HG02840 (cell line): ENCODE results near the gene MECR.

Experiments
- ATAC-seq: cut with Tn5 transposase; IDR thresholded peaks from one replicate; pipeline ENCODE4 v1.9.1; 2021; ENCODE audit warnings: mild to moderate bottlenecking, moderate library complexity, moderate number of reproducible peaks; ENCODE audit not compliant: unreplicated experiment, low FRiP score

MECR gene, protein sequence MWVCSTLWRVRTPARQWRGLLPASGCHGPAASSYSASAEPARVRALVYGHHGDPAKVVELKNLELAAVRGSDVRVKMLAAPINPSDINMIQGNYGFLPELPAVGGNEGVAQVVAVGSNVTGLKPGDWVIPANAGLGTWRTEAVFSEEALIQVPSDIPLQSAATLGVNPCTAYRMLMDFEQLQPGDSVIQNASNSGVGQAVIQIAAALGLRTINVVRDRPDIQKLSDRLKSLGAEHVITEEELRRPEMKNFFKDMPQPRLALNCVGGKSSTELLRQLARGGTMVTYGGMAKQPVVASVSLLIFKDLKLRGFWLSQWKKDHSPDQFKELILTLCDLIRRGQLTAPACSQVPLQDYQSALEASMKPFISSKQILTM

DNA sequence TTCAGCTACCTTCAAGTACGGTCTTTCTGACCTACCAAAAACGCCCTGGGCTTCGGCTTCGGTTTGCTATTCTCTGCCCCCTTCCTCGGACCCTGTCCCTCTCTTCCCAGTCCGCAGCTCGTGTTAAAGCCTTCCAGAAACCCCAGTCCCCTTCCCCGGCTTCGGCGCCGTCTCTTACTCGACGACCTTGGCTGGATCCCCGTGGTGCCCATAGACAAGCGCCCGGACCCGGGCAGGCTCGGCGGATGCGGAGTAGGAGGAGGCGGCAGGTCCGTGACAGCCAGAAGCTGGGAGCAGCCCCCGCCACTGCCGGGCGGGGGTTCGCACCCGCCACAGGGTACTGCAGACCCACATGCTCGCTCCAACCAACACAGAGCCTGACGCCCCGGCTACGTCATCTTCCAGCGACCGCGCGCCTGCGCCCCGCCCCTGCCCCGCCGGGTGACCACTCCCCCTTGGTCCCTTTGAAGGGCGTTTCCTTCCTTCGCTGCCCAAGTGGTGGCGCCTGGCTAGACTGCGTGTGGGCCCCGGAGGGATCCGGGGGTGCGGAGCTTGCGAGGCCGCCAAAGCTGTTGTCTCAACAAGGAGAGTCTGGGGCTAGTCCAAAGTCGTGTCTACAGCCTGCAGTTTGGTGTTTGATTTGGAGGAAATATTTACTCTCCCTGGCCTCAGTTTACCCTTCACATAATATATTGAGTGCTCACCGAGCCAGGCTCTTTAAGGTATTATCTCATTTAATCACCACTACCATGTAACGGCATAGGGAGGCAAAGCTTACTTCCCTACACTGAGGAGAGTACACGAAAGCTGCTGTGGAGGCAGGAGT lies at the start of gene MECR:
TSS of gene MECR (minus strand) at position 382 of the 826 bp plus-strand sequence. CDS start at position 354, 28 bp downstream.
- peak; percentile 85 for ATAC-seq

DNA sequence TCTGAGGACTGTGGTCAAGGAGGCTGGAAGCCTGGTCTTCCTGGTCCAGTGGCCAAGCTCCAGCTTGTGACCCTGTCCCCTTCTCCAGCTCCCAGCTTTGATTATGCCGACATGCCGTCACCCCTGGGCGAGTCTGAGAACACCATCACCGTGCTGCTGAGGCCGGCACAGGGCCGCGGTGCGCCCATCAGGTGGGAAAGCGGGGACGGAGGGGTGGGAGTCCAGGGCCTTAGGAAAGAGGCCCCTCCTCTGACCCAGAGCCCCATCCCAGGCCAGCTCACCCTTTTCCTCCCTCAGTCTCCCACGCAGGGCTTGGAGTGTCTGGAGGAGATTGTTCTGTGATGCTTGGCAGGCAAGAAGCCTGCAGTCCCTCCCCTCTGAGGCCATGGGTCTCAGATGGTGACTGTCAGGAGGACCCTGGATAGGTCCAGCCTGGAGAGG lies 49.2 kb upstream of the MECR start:
- no peak for ATAC-seq

DNA sequence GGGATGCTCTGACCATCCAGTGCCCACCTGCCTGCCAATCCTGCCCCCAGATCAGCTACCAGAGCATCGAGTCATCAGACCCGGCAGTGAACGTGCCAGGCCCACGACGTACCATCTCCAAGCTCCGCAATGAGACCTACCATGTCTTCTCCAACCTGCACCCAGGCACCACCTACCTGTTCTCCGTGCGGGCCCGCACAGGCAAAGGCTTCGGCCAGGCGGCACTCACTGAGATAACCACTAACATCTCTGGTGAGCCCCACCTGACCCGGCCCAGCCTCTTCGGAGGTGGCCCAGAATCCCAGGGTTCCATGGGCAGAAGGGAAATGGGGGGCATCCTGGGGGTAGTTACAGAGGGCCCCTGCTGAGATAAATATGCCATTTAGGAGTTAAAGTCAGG lies 48.7 kb upstream of the MECR start:
- ATAC-seq: no peak

DNA sequence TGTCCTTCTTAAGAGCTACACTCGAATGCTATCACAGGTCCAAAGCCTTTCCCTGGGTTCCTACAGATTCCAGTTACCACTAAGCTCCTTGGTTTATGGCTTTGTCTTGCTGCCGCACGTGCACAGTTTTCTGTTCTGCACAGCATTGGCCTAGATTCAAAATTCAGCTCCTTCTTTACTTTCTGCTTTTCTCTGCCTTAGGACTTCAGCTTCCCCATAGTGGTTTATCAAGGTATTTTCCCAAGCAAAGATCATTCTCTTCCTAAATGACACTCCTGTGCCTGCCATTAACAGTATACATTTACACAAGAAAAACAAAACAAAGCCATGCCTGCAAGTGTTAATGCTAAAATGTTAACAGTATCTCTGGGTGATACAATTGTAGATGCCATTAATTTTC lies 47.4 kb upstream of the MECR start:
- ATAC-seq: no peak

DNA sequence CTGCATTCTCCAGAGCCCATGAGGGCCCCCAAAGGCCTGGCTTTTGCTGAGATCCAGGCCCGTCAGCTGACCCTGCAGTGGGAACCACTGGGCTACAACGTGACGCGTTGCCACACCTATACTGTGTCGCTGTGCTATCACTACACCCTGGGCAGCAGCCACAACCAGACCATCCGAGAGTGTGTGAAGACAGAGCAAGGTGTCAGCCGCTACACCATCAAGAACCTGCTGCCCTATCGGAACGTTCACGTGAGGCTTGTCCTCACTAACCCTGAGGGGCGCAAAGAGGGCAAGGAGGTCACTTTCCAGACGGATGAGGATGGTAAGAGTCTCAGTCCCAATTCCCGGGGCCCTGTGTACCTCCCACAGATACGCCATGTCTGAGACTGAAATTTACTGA lies 44.7 kb upstream of the MECR start:
- ATAC-seq: no peak

DNA sequence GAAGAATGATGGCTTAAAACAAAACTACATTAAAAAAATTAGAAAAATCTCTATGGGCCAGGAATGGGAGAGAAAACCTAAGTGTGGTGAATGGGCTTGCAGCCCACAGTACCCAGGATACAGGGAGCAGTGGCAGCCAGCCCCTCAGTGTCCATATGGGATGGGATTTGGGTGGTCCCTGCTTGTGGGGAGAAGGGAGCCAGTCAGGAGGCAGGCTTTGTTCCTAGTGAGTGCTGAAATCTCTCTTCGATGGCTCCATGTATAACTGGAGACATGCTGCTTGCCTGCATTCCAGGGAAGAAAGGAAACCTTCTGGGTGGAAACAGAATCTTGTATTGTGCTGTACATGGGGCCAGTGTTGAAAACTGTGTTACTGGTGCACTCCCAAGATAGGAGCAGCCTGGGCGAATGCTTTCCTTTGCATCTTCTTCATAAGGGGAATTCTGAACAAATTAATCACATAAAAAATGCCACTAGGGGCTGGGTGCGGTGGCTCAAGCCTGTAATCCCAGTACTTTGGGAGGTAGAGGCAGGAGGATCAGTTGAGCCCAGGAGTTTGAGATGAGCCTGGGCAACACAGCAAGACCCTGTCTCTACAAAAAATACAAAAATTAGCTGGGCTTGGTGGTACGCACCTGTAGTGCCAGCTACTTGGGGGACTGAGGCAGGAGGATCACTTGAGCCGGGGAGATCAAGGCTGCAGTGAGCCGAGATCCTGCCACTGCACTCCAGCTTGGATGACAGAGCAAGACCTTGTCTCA lies 41.6 kb upstream of the MECR start:
- no peak for ATAC-seq

DNA sequence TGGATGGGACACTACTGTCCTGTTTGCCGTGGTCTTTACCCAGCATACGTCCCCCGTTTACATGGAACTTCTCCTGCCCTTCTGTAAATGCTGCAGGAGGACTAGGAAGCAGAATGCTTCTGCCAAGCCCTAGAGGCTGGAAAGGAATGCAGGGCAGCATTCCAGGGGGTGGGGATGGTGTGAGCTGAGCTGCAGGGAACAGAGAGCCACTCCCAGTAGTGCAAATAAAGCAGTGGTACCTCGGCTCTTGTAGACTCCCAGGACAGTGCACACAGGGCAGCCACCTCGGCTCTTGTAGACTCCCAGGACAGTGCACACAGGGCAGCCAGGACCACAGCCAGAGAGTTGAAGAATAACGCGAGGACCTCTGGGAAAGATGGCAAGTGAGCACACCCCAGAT lies 41.0 kb upstream of the MECR start:
- ATAC-seq: no peak

DNA sequence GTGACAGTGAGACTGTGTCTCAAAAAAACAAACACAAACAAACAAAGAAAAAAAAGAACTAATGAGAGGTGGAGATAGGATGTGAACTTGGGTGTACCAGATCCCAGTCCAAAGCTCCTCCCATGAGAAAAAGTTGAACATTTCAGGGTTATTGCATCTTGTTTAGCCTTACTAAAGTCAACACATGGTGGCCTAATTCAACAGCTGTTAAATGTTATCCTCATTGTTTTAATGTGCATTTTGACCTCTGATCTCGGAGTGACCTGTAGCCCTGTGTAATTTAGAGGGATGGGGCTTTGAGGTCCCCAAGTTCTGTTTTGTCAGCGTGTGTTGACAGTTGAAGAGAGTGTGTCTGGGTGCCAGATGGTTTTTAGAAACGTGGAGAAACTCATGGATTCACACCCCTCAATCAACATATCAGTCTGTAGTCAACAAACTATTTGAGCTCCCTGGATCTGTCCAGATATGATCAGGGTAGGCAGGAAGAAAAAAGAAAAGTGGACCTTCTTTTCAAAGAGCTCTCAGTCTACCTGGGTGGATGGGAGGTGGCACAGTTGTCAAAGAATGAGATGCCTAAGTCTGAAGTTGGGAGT lies 40.3 kb upstream of the MECR start:
- no peak for ATAC-seq

DNA sequence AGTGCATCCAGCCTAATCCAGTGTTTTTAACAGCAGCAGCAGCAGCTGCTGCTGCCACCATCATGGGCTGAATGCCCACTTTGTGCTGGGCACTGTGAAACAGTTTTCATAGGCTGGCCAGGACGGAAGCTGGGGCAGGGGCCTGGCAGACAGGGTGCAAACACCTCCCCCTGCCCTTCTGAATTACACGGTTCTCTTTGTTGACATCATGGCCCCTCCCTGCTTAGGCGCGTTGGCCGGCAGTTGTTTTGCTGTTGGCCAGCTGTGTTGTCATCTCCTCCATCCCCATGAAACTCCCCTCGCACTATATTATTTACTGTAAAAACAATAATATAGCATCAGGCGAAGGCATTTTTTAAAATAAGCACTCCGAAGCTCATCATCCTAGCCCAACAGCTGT lies 38.6 kb upstream of the MECR start:
- ATAC-seq: no peak

DNA sequence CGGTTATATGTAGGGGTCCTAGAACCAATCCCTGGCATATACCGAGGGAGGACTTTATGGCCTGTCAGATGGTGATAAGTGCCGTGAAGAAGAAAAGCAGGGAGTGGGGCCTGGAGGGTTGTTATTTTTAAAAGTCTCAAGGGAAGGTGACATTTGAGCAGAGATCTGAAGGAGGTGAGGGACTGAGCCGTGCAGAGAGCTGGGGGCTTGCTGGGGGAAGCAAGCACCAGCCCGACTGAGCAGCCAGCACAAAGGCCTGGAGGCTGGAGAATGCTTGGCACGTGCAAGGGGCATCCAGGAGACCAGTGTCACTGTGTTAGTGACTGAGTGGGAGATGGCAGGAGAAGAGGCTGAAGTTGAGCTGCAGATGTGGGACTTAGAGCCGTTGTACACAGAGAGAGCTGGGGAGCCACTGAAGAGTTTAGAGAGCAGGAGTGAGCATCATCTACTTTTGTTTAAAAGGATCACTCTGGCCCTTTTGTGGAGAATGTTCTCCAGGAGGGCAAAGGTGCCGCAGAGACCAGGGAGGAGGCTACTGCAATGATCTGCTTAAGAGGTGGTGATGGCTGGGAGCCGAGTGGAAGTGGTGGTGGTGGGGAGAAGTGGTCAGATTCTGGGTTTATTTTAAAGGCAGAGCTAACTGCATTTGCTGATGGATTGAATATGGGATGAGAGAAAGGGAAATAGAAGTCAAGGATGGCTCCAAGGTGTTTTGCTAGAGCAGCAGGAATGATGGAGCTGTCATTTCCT lies 36.8 kb upstream of the MECR start:
- ATAC-seq: no peak

DNA sequence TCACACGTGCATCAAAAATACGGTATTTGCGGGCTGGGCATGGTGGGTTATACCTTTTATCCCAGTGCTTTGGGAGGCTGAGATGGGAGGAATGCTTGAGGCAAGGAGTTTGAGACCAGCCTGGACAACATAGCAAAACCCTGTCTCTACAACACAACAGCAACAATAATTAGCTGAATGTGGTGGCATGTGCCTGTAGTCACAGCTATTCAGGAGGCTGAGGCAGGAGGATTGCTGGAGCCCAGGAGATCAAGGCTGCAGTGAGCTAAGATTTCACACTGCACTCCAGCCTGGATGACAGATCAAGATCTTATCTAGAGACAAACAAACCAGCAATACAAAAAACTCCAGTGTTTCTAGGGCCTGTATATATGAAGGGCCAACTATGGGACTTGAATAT lies 36.2 kb upstream of the MECR start:
- no peak for ATAC-seq

DNA sequence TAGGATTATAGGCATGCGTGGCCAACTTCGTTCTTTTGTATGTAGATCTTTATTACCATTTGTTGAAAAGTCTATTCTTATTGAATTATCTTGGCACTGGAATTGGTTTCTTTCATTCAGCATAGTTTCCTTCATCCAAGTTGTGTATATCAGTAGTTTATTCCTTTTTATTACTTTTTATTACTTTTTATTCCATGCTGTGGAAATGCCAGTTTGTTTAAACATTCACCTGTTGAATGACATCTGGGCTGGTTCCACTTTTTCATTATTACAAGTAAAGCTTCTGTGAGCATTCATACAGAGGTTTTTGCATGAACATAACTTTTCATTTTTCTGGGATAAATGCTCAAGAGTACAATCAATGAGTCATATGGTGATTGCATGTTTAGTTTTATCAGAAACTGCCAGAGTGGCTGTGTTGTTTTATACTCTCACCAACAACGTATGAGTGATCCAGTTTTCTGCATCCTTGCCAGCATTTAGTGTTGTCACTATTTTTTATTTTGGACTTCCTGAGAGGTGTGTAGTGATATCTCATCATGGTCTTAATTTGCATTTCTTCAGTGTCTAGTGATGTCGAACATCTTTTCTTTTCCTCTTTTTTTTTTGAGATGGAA lies 34.1 kb upstream of the MECR start:
- no peak for ATAC-seq

DNA sequence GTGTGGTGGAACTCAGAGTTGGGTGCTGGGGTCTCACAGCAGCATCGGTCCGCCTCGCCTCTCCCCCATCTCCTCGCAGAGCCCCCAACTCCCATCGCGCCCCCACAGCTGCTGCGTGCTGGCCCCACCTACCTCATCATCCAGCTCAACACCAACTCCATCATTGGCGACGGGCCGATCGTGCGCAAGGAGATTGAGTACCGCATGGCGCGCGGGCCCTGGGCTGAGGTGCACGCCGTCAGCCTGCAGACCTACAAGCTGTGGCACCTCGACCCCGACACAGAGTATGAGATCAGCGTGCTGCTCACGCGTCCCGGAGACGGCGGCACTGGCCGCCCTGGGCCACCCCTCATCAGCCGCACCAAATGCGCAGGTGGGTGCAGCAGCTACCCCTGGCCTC lies 29.8 kb upstream of the MECR start:
- no peak for ATAC-seq

DNA sequence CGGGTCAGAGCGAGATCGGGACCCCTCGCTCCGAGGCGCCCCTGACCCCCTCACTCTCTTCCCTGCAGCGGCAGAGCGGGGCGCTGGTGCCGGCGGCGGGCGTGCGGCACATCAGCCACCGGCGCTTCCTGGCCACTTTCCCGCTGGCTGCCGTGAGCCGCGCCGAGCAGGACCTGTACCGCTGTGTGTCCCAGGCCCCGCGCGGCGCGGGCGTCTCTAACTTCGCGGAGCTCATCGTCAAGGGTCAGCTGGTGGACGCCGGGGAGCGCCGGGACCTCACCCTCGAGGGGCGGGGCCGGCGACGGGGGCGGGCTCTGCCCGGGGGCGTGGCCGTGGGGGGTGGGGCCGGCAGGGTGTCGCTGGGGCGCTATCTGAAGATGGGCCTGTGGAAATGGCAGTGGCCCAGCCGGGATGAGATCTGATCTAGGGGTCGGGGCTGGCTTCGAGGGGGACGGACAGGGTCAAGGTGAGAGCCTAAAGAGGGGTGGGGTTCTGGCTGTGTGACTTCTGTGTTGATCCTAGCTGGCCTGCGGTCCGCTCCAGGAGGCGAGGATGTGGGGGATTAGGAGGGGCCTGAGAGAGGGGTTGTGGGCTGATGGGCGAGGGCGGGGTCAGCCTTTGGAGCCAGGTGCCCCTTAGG lies 29.2 kb upstream of the MECR start:
- no peak for ATAC-seq

DNA sequence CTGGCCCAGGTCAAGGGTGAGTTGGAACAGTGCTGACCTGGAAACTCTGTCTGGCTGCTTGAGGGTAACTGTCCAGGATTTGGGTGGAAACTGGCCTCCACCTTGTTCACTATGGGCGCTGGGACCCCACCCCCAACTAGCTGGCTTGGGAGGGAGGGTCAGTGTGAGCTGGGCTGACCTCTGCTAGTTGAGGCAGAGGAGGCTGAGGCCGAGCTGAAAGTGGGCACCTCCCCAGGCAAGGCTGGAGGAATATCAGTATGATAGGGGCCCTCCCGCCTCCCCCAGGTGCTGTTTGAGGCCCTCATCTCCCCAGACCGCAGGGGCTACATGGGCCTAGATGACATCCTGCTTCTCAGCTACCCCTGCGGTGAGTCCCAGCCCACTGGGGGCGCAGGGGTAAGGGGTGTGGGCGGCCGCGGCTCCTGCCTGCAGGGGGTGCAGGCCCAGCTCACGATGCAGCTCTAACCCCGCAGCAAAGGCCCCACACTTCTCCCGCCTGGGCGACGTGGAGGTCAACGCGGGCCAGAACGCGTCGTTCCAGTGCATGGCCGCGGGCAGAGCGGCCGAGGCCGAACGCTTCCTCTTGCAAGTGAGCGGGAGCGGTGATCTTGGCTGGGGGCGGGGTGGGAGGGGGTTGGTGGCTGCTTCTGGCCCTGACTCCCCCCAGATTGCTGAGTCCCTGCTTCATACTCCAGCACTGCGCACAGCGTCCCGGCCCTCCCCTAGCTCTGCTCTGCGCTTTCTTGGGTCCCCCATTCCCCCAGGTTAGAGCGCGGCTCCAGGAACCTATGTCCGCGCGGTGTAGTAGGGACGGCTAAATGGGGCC lies 28.5 kb upstream of the MECR start:
- ATAC-seq: no peak

DNA sequence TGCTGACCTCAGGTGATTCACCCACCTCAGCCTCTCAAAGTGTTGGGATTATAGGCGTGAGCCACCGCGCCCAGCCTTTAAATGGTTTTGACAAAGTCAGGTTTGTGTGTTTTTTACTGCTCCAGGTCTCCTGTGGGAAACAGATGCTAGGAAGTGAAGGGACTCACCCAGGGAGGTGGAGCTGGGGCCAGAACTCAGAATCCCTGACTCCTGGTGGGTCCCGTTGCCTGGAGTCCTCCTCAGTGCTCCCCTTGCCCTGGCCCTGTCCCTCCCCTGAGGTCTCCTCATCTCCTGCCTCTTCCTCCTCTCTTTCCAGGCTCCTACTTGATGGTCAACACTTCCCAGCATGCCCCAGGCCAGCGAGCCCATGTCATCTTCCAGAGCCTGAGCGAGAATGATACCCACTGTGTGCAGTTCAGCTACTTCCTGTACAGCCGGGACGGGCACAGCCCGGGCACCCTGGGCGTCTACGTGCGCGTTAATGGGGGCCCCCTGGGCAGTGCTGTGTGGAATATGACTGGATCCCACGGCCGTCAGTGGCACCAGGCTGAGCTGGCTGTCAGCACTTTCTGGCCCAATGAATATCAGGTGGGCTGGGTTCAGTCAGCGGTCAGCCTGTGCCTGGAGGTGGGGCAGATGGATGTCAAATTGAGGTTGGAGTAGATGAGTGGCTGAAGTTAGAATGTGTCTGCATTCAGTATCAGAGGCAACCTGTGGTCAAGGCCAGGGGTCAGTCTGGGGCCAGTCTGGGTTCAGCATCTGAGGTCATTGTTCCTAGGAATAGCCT lies 27.6 kb upstream of the MECR start:
- no peak for ATAC-seq

DNA sequence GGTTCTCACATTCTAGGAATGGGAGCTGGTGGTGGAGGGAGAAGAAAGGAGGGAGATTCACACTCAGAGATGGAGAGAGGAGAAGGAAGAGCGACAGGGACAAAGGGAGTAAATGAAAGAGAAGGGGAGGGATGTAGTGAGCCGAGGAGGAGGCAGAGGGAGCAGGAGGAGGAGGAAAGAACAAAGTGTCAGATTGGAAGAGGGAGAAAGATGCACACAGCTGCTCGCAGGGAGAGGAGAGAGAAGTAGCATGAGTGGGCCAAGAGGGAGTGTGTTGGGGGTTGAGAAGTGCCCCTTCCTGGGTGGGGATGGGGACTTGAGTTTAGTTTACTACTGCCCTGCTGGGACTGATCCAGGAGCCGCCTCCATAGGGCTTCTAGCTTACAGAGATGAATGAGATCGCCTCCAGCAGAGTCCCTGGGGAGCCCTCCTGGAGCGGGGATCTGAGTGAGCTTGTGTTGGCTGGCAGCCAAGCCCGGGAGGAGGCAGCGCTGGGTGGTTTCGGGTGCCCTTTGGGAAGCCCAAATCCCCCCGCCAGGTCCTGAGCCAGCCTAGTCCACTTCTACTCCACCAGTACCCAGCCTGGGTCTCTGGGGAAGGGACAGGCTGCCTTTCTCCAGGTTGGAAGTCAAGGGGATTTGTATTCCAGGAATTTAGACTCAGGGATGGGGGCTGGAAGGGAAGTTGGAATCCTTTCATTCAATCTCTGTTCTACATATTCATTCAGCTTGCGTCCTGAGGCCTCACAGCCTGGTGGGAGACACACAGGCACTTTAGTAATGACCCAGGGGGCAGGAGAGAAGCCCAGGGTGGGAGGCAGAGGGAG lies 26.5 kb upstream of the MECR start:
- no peak for ATAC-seq
